Suprapubic skin (tissue), 4 donors: ENCODE measurements around the gene SHF. TPM values are rescaled to one million over a fixed set of nuclear protein-coding genes. Genes with fewer than 3 reads are reported as not detected.
A peak's percentile ranks its signal among the peaks of the same experiment; 100 is the strongest.

Experiments
- DNase-seq, 2 donors: peaks; one replicate each; pipeline ENCODE4 v3.0.0-alpha.2; 2019; ENCODE audit warnings: low spot score in 2 of 2
- H3K27ac ChIP-seq: fragments of 200-600 bp; sonication (generic); one replicate; pipeline ENCODE4 v1.5.1; 2019
- H3K27me3 ChIP-seq: fragments of 200-600 bp; sonication (generic); one replicate; pipeline ENCODE4 v1.5.1; 2019
- H3K36me3 ChIP-seq: fragments of 200-600 bp; sonication (generic); one replicate; pipeline ENCODE4 v1.5.1; 2019
- H3K4me1 ChIP-seq: fragments of 200-600 bp; sonication (generic); one replicate; pipeline ENCODE4 v1.5.1; 2019
- H3K4me3 ChIP-seq: fragments of 200-600 bp; sonication (generic); one replicate; pipeline ENCODE4 v1.5.1; 2019; ENCODE audit warnings: mild to moderate bottlenecking
- H3K9me3 ChIP-seq: fragments of 200-600 bp; sonication (generic); one replicate; pipeline ENCODE4 v1.5.1; 2019
- CTCF ChIP-seq, 2 donors: fragments of 200-600 bp in 1 of 2; fragments of 450-650 bp in 1 of 2; sonication (generic) in 1 of 2; IDR thresholded peaks; one replicate each; pipeline ENCODE4 v1.5.1; 2016 to 2019; ENCODE audit warnings: antibody characterized with exemption in 2 of 2, mild to moderate bottlenecking in 1 of 2, moderate library complexity in 1 of 2
- EP300 ChIP-seq: sonication (generic); formaldehyde crosslinking; IDR thresholded peaks from one replicate; pipeline ENCODE4 v1.6.1; 2017; ENCODE audit warnings: antibody characterized with exemption
- POLR2A ChIP-seq, 2 donors: fragments of 450-650 bp; IDR thresholded peaks; one replicate each; pipeline ENCODE4 v1.6.1; 2017; ENCODE audit warnings: antibody characterized with exemption in 2 of 2, mild to moderate bottlenecking in 2 of 2, moderate library complexity in 2 of 2
- POLR2AphosphoS5 ChIP-seq, 3 donors: sonication (generic); formaldehyde crosslinking; IDR thresholded peaks; one replicate each; pipeline ENCODE4 v1.6.1; 2017; ENCODE audit warnings: antibody characterized with exemption in 3 of 3
- WGBS: methylation state at CpG from one replicate; pipeline ENCODE4 v1.1.5; 2018; 5-methylcytosine and 5-hydroxymethylcytosine counted together
- total RNA-seq, 4 donors: library from RNA; depleted of rRNA; stranded (reverse); fragments of >200 nt; gene quantifications; one replicate each; pipeline ENCODE4 v1.1.0, GENCODE V29; 2016

The SHF gene
- total RNA-seq, 4 donors from 2014 or later = 5.4 to 11.9 (median 8.6) TPM

GRCh38 chr15:45162771-45163507 is 24.8 kb downstream of the SHF start:
- Histone ChIP-seq H3K36me3 (peaks cover 3% of the 10 kb centered on the region), H3K4me1 (peaks cover 50% of the 10 kb centered on the region), H3K4me3 (no peak overlapping the region), H3K27ac (peak overlapping the region; percentile 71), H3K27me3 (no peaks in the 10 kb centered on the region), H3K9me3 (no peaks in the 10 kb centered on the region)
- peak in 1 of 3 donors; percentile 55 for TF ChIP-seq POLR2AphosphoS5 (IDR thresholded peaks at IDR 0.05)
- TF ChIP-seq POLR2A (IDR thresholded peaks at IDR 0.05) = no peak
- no peak for TF ChIP-seq EP300
- TF ChIP-seq CTCF (IDR thresholded peaks at IDR 0.05) = peak; percentile 65 to 83
- 29% methylated on average over 4 of the region's 7 CpGs for WGBS
- peak in 1 of 2 donors; percentile 84 for DNase-seq

DNA sequence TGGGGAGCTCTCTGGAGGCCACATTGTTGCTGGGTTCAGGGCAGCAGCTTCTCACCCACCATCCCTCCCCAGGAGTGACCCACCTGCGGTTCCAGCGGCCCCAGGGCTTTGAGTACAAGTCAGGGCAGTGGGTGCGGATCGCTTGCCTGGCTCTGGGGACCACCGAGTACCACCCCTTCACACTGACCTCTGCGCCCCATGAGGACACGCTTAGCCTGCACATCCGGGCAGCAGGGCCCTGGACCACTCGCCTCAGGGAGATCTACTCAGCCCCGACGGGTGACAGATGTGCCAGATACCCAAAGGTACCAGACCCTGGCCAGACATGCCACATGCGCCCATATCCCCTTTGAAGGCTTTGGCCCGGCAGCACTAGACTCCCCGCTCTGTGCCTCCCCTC is 26.1 kb downstream of the SHF start:
- 83% methylated on average over 6 of the region's 14 CpGs for WGBS
- peaks cover 53% of the 10 kb centered on the region for H3K4me1 ChIP-seq
- DNase-seq = no peak
- no peak for TF ChIP-seq POLR2AphosphoS5 (IDR thresholded peaks at IDR 0.05)
- no peak for TF ChIP-seq CTCF (IDR thresholded peaks at IDR 0.05)
- no peak for TF ChIP-seq POLR2A (IDR thresholded peaks at IDR 0.05)
- TF ChIP-seq EP300 = no peak
- peak overlapping the region; percentile 40 for H3K27ac ChIP-seq
- no peak overlapping the region for H3K4me3 ChIP-seq
- no peaks in the 10 kb centered on the region for H3K9me3 ChIP-seq
- H3K27me3 ChIP-seq = no peaks in the 10 kb centered on the region
- peaks cover 7% of the 10 kb centered on the region for H3K36me3 ChIP-seq

DNA sequence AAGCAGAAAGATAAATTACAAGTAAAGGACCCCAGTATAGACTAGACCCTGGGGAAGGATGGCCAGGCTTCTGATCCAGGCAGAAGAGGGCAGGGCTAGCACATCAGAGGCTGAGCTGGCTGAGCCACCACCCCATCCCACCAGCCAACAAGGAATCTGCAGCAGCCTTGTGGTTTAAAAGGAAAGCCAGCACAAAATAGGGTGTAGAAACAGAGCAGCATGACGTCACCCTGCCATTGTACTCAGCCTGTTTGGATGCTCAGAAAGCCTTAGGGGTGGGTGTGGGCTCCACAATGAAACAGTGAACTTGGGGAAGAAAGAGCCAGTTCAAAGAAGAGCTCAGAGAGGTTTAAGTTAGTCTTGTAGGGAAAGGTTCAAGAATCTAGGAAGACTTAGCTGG is 29.8 kb downstream of the SHF start:
- H3K27ac ChIP-seq = peak overlapping the region; percentile 24
- no peak for TF ChIP-seq CTCF (IDR thresholded peaks at IDR 0.05)
- TF ChIP-seq EP300 = no peak
- TF ChIP-seq POLR2AphosphoS5 (IDR thresholded peaks at IDR 0.05) = no peak
- no peak for TF ChIP-seq POLR2A (IDR thresholded peaks at IDR 0.05)
- 29% methylated on average over 1 of the region's 1 CpG for WGBS
- H3K27me3 ChIP-seq = no peaks in the 10 kb centered on the region
- H3K4me3 ChIP-seq = no peak overlapping the region
- peaks cover 13% of the 10 kb centered on the region for H3K36me3 ChIP-seq
- H3K4me1 ChIP-seq = peaks cover 36% of the 10 kb centered on the region
- no peak for DNase-seq
- no peaks in the 10 kb centered on the region for H3K9me3 ChIP-seq

DNA sequence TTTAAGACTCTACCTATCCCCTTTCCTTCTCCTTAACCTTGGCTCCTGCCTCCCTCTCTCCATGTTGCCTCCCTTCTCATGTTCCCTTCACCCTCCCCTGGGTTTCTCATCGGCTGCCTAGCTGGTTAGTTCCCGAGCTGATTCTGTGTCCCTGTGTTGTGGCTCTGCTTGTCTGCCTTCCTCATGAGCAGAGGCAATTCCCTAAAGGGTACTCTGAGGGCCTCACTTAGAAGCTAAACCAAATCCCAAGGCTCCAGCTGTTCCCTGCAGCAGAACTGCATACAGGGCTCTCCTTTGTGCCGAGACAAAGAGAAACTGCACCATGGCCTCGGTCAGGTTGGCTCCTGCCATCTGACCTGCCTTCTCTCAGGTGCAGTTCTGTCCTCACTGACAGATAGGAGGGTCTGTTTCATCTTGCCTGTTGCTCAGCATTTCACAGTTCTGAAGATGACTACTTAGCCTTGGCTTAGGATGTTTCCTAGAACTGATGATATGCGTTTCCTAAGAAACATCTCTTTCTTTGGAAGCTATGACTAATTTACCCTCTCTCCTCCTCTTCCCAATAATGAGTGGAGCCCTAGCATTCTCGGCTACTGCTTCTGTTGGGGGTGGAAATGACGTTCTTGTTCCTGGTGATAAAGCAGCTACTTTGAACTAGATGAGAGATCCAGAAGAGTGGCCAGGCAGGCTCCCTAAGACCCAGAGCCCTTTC is 30.9 kb downstream of the SHF start:
- Histone ChIP-seq H3K27ac (peak overlapping the region; percentile 24), H3K36me3 (peaks cover 22% of the 10 kb centered on the region), H3K4me1 (peaks cover 25% of the 10 kb centered on the region), H3K4me3 (no peak overlapping the region), H3K9me3 (no peaks in the 10 kb centered on the region), H3K27me3 (no peaks in the 10 kb centered on the region)
- TF ChIP-seq EP300 (no peak), POLR2AphosphoS5 (IDR thresholded peaks at IDR 0.05) (no peak)
- 72% methylated on average over 7 of the region's 7 CpGs for WGBS
- no peak for DNase-seq

DNA sequence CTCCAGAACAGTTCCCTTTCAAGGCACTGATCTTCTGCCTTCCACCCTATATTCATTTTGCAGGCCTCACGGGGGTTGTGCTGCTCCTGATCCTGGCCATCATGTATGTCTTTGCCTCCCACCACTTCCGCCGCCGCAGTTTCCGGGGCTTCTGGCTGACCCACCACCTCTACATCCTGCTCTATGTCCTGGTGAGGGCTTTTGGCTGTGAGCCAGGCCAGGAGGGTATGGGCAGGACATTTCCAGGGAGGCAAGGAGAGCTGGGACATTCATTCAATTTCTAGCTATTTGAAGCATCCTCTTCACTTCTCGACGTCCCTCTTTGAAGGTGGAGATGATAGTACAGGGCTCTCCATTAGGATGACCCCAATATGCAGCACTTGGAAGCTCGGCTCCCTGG is 32.0 kb downstream of the SHF start:
- DNase-seq = no peak
- TF ChIP-seq EP300 (no peak), POLR2A (IDR thresholded peaks at IDR 0.05) (no peak), POLR2AphosphoS5 (IDR thresholded peaks at IDR 0.05) (no peak), CTCF (IDR thresholded peaks at IDR 0.05) (no peak)
- WGBS = 97% methylated on average over 8 of the region's 8 CpGs
- Histone ChIP-seq H3K9me3 (no peaks in the 10 kb centered on the region), H3K4me1 (peaks cover 20% of the 10 kb centered on the region), H3K36me3 (peaks cover 32% of the 10 kb centered on the region), H3K27ac (no peak overlapping the region), H3K27me3 (no peaks in the 10 kb centered on the region), H3K4me3 (no peak overlapping the region)
